HG03159 (cell line): ENCODE measurements around the gene CACNA1E.

ENCODE experiments used
- ATAC-seq: cut with Tn5 transposase; IDR thresholded peaks from one replicate; pipeline ENCODE4 v1.9.1; 2021; ENCODE audit warnings: mild to moderate bottlenecking, moderate library complexity; ENCODE audit not compliant: unreplicated experiment

Gene CACNA1E

DNA sequence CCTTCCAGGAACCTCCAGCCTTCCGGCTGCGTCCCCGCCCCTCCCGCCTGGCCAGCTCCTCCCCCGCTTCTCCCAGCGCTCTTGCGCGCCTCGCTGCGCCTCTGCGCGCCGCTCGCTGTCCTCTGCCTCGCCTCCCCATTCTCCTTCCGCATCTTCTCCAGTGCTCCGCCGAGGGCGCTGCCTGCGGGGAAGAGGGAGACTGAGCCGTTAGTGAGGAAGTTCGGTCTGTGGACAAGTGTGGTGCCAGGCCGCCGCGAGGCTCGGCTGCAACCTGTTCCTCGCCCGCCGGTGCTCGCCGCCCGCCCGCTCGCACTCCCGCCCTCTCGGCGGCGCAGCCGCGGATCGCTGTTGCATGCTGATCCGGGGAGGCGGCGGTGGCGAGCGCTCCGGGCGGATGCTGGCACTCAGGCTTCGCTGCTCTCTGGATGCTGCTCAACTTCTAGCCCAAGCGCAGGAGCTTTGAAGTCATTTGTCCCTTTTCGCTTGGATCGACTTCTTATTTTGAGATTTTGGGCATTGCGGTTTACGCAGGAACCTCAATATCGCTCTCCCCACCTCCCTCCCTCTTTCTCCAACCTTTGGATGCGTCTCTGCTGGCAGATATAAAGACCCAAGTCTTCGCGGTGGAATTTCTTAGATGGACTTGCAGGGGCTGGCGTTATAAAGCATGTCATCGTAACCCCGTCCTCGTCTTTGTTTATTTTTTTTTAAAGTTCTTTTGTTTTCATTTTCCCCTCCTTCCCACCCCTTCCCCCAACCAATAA lies 614 bp upstream of the CACNA1E start:
- ATAC-seq = peak; percentile 64

GRCh38 chr1:181484821-181485220 lies 1.5 kb downstream of the CACNA1E start:
- no peak for ATAC-seq

DNA sequence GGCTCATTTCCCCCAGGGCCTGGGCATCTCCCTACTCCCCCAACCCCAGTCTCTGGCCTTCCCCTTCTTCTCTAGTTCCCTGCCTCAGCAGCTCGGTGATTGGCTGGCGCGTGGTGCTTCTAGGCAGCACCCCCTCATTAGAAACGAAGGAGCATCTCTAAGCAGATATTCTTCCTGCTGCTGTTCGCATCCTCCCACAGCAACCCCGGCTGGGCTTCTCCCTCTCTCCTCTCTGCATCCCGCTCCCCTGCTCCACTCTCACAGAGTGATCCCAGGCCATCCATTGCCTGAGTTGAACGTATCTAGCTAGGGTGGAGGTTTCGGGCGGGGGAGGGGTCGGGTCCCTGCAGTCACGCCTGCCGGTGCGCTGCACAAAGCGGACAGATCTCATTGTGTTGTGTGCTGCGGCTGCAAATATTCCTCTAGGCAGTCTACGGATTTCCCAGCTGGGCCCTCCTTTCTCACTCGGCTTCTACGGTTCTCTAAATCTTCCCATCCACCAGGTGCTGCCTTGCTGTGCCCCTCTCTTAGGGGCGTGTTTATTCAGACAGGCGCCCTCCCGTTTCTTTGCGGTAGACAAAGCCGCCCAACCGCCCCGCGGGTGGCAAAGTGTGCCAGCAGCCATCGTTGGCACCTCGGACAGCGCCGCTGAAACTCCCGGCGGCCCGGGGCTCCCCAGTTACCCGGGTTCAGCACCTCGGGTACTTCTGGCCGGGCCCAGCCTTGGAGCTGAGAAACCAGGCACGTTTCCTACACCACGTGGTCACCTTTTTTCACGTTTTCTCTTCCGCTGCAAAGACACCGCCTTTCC lies 2.2 kb downstream of the CACNA1E start:
- ATAC-seq = no peak

- ATAC-seq = no peak
Observed at GRCh38 chr1:181486098-181486420, 2.7 kb downstream of the CACNA1E start.

DNA sequence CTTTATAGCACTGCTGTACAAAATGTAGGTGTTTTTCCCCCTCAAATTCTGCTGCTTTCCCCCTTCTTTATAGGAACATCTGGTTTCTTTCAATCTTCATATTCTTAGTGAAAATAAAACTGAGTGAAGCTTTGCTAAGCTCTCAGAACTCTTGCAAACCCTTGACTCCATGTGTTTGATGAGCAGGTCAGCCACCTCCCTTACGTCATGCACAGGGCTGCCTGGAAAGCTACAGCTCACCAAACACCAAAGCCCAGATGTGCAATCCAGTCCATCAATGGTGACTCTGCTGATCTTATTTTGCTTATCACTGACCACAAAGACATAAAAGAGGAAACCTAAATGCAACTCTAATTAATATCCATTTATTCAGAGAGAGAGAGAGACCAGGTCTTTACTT lies 5.5 kb downstream of the CACNA1E start:
- no peak for ATAC-seq

DNA sequence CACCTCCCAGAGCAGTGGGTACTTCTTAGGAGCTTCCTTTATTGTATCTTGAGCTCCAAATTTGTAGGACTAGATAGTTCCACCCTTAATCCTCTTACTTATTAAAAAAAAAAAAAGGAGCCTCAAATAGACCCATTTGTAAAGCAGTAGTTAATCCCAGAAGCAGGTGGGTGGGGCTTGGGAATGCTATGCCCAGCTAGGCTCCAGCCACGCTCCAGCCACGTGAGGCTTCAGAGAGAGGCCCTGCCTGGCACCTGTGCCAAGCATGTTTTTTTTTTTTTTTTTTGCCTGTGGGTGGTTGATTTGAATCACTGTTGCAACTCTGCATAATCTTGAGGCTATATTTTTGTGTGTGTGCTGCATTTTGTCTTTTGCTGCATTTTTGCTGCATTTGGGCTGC lies 7.0 kb downstream of the CACNA1E start:
- no peak for ATAC-seq

GRCh38 chr1:181490740-181491712 lies 7.7 kb downstream of the CACNA1E start:
- ATAC-seq = no peak

GRCh38 chr1:181493166-181493565 lies 9.8 kb downstream of the CACNA1E start:
- ATAC-seq = no peak

GRCh38 chr1:181493885-181494284 lies 10.6 kb downstream of the CACNA1E start:
- no peak for ATAC-seq

DNA sequence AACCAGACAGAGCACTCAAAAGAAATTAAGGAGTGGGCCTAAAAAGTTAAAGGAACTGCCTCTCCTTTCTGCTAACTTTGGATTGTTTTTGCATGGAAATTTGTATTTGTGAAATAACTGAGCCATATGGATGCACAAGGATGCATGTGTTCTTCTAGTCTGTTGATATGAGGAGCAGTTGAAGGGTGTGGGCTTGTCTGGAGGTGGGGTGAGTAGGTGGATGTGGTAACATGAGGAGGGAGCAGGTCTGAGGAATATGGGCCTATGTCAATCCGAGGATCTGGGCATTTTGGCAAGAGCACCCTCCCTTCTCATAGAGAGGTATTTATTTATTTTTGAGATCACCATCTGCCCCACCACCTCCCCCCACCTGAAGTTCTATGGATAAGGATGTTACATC lies 13.4 kb downstream of the CACNA1E start:
- ATAC-seq = no peak

- no peak for ATAC-seq
Observed at GRCh38 chr1:181497870-181498269, 14.6 kb downstream of the CACNA1E start.

DNA sequence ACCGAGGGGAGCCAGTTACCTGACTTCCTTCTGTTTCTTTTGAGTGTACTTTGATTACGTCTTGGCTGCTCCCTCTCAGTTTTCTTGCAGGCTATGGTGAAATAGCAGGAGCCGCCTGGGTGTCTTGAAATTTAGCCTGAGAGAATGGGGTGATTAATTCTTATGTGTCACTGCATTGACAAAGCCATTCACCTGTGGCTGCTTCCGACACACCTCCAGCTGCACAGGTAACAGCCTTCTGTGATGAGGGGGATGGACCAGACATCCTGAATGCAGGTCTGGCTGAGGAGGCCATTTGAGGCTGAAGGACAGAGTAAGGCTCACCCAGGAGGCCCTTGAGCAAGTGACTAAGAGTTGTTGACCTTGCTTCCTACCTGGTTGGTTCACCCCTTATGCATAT lies 16.5 kb downstream of the CACNA1E start:
- ATAC-seq = no peak

- ATAC-seq = no peak
Observed at GRCh38 chr1:181500636-181501035, 17.3 kb downstream of the CACNA1E start.

GRCh38 chr1:181501612-181502011 lies 18.3 kb downstream of the CACNA1E start:
- ATAC-seq = no peak

- ATAC-seq = no peak
Observed at GRCh38 chr1:181503171-181503810, 20.0 kb downstream of the CACNA1E start.

DNA sequence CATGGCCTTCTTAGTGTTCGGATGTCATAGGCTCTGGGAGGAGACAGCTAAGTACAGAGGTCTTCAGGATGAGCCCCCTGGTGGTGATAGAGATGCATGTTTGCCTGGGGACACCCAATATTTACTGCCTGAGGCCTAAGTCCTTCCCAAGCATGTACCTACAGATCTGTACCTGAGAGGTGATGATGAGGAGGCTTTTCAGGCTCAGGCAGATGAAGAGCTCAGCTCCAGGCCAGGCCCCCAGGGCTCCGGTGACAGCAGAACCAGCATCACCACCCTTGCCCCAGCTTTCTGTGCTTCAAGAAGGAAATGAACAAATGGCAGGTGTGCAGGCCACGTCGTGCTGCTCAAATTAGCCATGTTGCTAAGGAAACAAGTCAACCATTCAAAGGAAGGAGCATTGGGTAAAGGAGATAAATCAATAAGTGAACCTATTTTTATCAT lies 21.1 kb downstream of the CACNA1E start:
- peak; percentile 62 for ATAC-seq

- ATAC-seq = no peak
Observed at GRCh38 chr1:181506563-181507353, 23.4 kb downstream of the CACNA1E start.

DNA sequence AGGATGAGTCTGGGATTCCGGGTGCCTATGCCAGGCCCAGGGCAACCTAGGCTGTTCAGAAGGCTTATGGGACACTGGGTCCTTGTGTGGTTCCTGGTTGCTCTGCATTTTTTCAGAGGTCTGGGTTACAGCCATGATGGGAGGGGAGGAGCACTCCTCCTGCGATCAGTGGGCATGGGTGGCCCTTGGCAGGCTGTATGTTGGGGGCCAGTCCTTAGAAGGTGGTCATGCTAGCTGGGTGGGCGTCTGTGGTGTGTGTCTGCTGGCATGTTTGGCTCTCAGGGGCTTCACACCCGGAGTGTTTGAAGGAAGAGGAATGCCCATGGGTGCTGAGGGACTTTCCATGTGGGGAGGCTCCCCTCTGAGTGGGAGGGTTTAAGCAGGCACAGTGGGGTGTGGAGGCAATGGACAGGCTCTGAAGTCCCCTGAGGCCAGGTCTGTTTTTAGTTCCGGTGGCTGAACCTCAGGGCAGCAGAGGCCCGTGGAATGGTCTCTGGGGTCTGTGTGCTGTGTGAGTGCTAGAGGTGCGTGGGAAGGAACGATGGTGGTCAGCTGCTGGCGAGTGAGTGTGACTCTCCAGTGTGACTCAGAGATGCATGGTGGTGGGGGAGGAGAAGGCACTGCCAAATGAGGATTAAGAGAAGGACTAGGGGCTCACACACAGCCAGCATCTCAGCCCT lies 25.3 kb downstream of the CACNA1E start:
- ATAC-seq = no peak

- ATAC-seq = no peak
Observed at GRCh38 chr1:181513786-181514297, 30.5 kb downstream of the CACNA1E start.
